Thoracic aorta (tissue), 2 donors: ENCODE data around the gene BDKRB1. TPM values are rescaled to one million over a fixed set of nuclear protein-coding genes. Genes with fewer than 3 reads are reported as not detected.

Experiments used
- ATAC-seq: fragments of 150-250 bp; one replicate; pipeline ENCODE4 v1.8.0; 2017; ENCODE audit warnings: low read depth; ENCODE audit not compliant: insufficient number of reproducible peaks, low FRiP score
- DNase-seq: peaks from one replicate; pipeline ENCODE4 v3.0.0-alpha.2; 2020; ENCODE audit warnings: low spot score
- H3K27ac ChIP-seq, 2 donors: fragments of 200-600 bp; sonication (generic); 1 replicate in 1 of 2; 2 replicates in 1 of 2; pipeline ENCODE4 v1.5.1; 2016; ENCODE audit warnings: mild to moderate bottlenecking in 2 of 2, moderate library complexity in 2 of 2
- H3K27me3 ChIP-seq: fragments of 200-600 bp; sonication (generic); replicated peaks from 2 replicates; pipeline ENCODE4 v1.6.0; 2016; ENCODE audit warnings: mild to moderate bottlenecking; ENCODE audit not compliant: insufficient read depth
- H3K36me3 ChIP-seq: fragments of 200-600 bp; sonication (generic); one replicate; pipeline ENCODE4 v1.5.1; 2016
- H3K4me1 ChIP-seq, 2 donors: fragments of 200-600 bp; sonication (generic); 1 replicate in 1 of 2; 2 replicates in 1 of 2; pipeline versions ENCODE4 v1.5.1 to v1.6.0; 2016; ENCODE audit warnings: low read depth in 2 of 2, mild to moderate bottlenecking in 1 of 2; ENCODE audit not compliant: control insufficient read depth in 1 of 2
- H3K4me3 ChIP-seq: fragments of 200-600 bp; sonication (generic); 2 replicates; pipeline ENCODE4 v1.5.1; 2016; ENCODE audit warnings: mild to moderate bottlenecking
- H3K9me3 ChIP-seq: fragments of 200-600 bp; sonication (generic); 2 replicates; pipeline ENCODE4 v1.5.1; 2016
- CTCF ChIP-seq: fragments of 200-600 bp; sonication (generic); IDR thresholded peaks from one replicate; pipeline ENCODE4 v1.5.1; 2019; ENCODE audit warnings: antibody characterized with exemption
- total RNA-seq, 2 donors: library from RNA; depleted of rRNA; stranded (reverse); fragments of >200 nt; gene quantifications; one replicate each; pipeline versions ENCODE4 v1.1.0 to v1.2.3, GENCODE V29; 2016

Gene BDKRB1
- total RNA-seq: 1 to 10 TPM in 1 of 2 donors, not detected in 1; 1.8 TPM

- Histone ChIP-seq H3K27me3 (no peaks in the 10 kb centered on the region), H3K9me3 (no peaks in the 10 kb centered on the region), H3K27ac (no peak within 1 kb of the TSS), H3K36me3 (no peaks in the 10 kb centered on the region), H3K4me1 (no peaks in the 10 kb centered on the region), H3K4me3 (no peak within 1 kb of the TSS)
- no peak for ATAC-seq
- DNase-seq: no peak
- TF ChIP-seq CTCF: no peak
Observed at GRCh38 chr14:96255501-96256366, at the start of gene BDKRB1. Gene BDKRB1 (plus strand): TSS chr14:96256210. CDS start chr14:96263683, 7,473 bp downstream.

- ATAC-seq (no peak), DNase-seq (no peak)
- H3K4me1 ChIP-seq: peaks cover 4 to 10% of the 10 kb centered on the region in 2 donors
- no peaks in the 10 kb centered on the region for H3K27me3 ChIP-seq
- H3K4me3 ChIP-seq: no peak overlapping the region
- no peak for TF ChIP-seq CTCF
- H3K27ac ChIP-seq: no peak overlapping the region
- no peaks in the 10 kb centered on the region for H3K36me3 ChIP-seq
- H3K9me3 ChIP-seq: no peaks in the 10 kb centered on the region
Observed at GRCh38 chr14:96206461-96206860, 49.5 kb upstream of the BDKRB1 start.

GRCh38 chr14:96207686-96208085 is 48.3 kb upstream of the BDKRB1 start:
- H3K27ac ChIP-seq: no peak overlapping the region
- DNase-seq (no peak), ATAC-seq (no peak)
- no peak overlapping the region for H3K4me3 ChIP-seq
- no peaks in the 10 kb centered on the region for H3K27me3 ChIP-seq
- H3K9me3 ChIP-seq: peaks cover 3% of the 10 kb centered on the region
- H3K36me3 ChIP-seq: no peaks in the 10 kb centered on the region
- no peak for TF ChIP-seq CTCF
- H3K4me1 ChIP-seq: peaks cover 4 to 10% of the 10 kb centered on the region in 2 donors

- H3K4me3 ChIP-seq: no peak overlapping the region
- peaks cover 4 to 8% of the 10 kb centered on the region in 2 donors for H3K4me1 ChIP-seq
- TF ChIP-seq CTCF: no peak
- H3K27ac ChIP-seq: no peak overlapping the region
- H3K27me3 ChIP-seq: no peaks in the 10 kb centered on the region
- ATAC-seq (no peak), DNase-seq (no peak)
- peaks cover 3% of the 10 kb centered on the region for H3K9me3 ChIP-seq
- no peaks in the 10 kb centered on the region for H3K36me3 ChIP-seq
Observed at GRCh38 chr14:96208739-96209138, 47.3 kb upstream of the BDKRB1 start.

- Histone ChIP-seq H3K4me1 (no peaks in the 10 kb centered on the region), H3K27me3 (no peaks in the 10 kb centered on the region), H3K4me3 (no peak overlapping the region), H3K9me3 (peaks cover 3% of the 10 kb centered on the region), H3K27ac (no peak overlapping the region), H3K36me3 (no peaks in the 10 kb centered on the region)
- DNase-seq: no peak
- no peak for TF ChIP-seq CTCF
- ATAC-seq: no peak
Observed at GRCh38 chr14:96212140-96212539, 43.9 kb upstream of the BDKRB1 start.
